Smooth muscle cell of the umbilical artery (primary cell): ENCODE data around the gene SLC18B1. TPM values are rescaled to one million over a fixed set of nuclear protein-coding genes. Genes with fewer than 3 reads are reported as not detected.

Source experiments
- total RNA-seq: library from RNA; depleted of rRNA; stranded (reverse); fragments of >200 nt; gene quantifications from 2 replicates; pipeline ENCODE4 v1.2.3, GENCODE V29; 2014

The SLC18B1 gene
- 4.1 and 6.5 TPM in 2 replicates for total RNA-seq

GRCh38 chr6:132797951-132798868, at the start of gene SLC18B1:
TSS of gene SLC18B1 (minus strand) at chr6:132798637. CDS start at chr6:132798456, 181 bp downstream.

Other genes with a start within 250 kb of the SLC18B1 start
- gene TAAR8, start 246.0 kb downstream of the SLC18B1 start, total RNA-seq: not detected in 2 replicates
- not detected in 2 replicates for gene TAAR6, start 228.3 kb downstream of the SLC18B1 start, total RNA-seq
- gene TAAR5, start 208.9 kb downstream of the SLC18B1 start, total RNA-seq: not detected in 2 replicates
- not detected in 2 replicates for gene TAAR2, start 174.4 kb downstream of the SLC18B1 start, total RNA-seq
- gene TAAR1, start 139.5 kb downstream of the SLC18B1 start, total RNA-seq: not detected in 2 replicates
- gene VNN1, start 84.6 kb downstream of the SLC18B1 start, total RNA-seq: not detected in 2 replicates
- not detected in 2 replicates for gene VNN2, start 40.7 kb downstream of the SLC18B1 start, total RNA-seq
- 404 and 1,160 TPM in 2 replicates for gene RPS12, start 15.9 kb upstream of the SLC18B1 start, total RNA-seq